Measurements from ENCODE around the gene LRRC3. TPM values are rescaled to one million over a fixed set of nuclear protein-coding genes. Genes with fewer than 3 reads are reported as not detected.

LRRC3 gene
- total RNA-seq, 4 donors from 2014 or later: 0.57 to 2.9 (median 1.1) TPM

DNA sequence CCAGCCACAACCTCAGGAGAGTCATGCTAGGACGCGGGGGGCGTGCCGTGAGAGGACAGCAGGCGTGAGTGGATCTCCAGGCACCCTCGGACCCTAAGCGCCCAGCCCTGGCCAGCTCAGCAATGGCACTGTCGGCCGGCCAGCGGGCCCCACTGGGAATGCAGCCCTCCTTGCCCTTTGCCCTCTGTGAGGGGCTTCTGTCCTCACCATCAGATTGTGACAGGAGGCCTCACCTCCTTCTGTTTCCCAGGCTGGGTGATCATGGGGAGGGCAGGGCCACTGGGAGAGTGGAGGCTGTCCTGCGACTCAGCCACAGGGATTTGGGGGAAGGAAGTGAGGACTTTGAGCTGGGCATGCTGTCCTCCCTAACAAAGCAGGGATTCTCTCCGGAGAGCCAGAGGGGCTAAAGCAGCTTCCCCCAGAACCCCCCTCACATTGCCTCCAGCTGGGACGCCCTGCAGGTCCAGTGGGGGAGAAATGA, 6.6 kb upstream of the LRRC3 start:
- Histone ChIP-seq H3K4me3 (no peak overlapping the region), H3K9me3 (no peaks in the 10 kb centered on the region), H3K4me1 (no peaks in the 10 kb centered on the region), H3K36me3 (no peaks in the 10 kb centered on the region), H3K27me3 (peaks cover 0 to 64% (median 0%) of the 10 kb centered on the region in 4 donors), H3K27ac (no peak overlapping the region)
- WGBS, 2 donors: 70 to 88% methylated on average over 4 of the region's 13 CpGs
- intact Hi-C loops (cut with DNase I): no loop called here
- DNase-seq: no peak
- no peak for TF ChIP-seq POLR2A (IDR thresholded peaks at IDR 0.05)
- TF ChIP-seq, protein P1, sequence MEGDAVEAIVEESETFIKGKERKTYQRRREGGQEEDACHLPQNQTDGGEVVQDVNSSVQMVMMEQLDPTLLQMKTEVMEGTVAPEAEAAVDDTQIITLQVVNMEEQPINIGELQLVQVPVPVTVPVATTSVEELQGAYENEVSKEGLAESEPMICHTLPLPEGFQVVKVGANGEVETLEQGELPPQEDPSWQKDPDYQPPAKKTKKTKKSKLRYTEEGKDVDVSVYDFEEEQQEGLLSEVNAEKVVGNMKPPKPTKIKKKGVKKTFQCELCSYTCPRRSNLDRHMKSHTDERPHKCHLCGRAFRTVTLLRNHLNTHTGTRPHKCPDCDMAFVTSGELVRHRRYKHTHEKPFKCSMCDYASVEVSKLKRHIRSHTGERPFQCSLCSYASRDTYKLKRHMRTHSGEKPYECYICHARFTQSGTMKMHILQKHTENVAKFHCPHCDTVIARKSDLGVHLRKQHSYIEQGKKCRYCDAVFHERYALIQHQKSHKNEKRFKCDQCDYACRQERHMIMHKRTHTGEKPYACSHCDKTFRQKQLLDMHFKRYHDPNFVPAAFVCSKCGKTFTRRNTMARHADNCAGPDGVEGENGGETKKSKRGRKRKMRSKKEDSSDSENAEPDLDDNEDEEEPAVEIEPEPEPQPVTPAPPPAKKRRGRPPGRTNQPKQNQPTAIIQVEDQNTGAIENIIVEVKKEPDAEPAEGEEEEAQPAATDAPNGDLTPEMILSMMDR (IDR thresholded peaks at IDR 0.05): no peak

DNA sequence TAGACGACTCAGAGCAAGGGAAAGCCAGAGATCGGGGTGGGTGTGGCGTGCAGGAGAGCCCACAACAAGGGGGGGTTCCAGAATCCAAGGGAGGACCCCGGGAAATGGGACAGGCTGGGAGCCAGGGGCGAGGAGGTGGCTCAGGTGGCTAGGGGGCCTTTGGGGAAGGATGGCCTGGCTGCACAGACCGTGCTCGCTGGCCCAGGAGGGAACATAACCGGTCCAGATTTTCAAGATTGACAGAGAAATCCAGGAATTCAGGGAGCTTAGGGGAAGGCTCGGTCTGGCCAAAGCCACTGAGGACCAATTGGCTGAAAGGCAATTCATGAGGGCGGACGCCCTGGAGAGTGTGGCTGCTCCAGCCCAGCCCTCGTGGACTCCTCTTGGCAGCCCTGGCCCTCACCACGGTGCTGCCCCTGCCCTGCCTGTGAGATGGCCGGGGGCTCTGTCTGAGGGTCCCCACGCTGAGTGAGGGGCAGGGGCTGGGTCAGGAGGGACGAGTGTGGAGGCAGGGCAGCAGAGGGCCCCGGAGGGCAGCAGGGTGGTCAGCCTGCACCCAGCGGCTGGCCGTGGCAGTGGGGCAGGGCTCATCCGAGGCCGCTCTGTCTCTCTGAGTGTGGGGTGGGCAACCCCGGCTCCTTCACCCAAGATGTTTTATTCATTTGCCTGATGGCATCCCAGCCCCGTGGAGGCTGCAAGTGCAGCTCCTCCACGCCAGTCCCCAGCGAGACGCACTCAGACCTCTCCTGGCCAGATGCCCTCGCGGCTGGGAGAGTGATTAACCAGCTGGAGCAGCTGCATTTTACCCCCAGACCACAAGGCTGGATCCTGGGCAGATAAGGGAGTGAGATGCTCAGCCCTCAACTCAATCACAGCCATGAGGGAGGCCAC, 5.6 kb upstream of the LRRC3 start:
- intact Hi-C loops (cut with DNase I): no loop called here
- TF ChIP-seq, protein P1 (IDR thresholded peaks at IDR 0.05): no peak
- TF ChIP-seq POLR2A (IDR thresholded peaks at IDR 0.05): no peak
- Histone ChIP-seq H3K9me3 (peaks cover 0 to 2% (median 0%) of the 10 kb centered on the region in 3 donors), H3K27me3 (peaks cover 0 to 54% (median 0%) of the 10 kb centered on the region in 4 donors), H3K4me3 (no peak overlapping the region), H3K36me3 (no peaks in the 10 kb centered on the region), H3K4me1 (peaks cover 0 to under 1% (median 0%) of the 10 kb centered on the region in 3 donors), H3K27ac (no peak overlapping the region)
- 43 to 44% methylated on average over 9 to 12 of the region's 28 CpGs for WGBS, 2 donors
- DNase-seq: no peak

GRCh38 chr21:44450402-44450801, 4.9 kb upstream of the LRRC3 start:
- no peak for TF ChIP-seq POLR2A (IDR thresholded peaks at IDR 0.05)
- TF ChIP-seq, protein P1 (IDR thresholded peaks at IDR 0.05): no peak
- no peak overlapping the region for H3K4me3 ChIP-seq
- intact Hi-C loops (cut with DNase I): no loop called here
- peaks cover 0 to 5% (median 0%) of the 10 kb centered on the region in 3 donors for H3K9me3 ChIP-seq
- no peak for DNase-seq
- peaks cover 0 to 7% (median 0%) of the 10 kb centered on the region in 3 donors for H3K4me1 ChIP-seq
- no peak overlapping the region for H3K27ac ChIP-seq
- no peaks in the 10 kb centered on the region for H3K36me3 ChIP-seq
- 40 to 83% methylated on average over 2 to 9 of the region's 14 CpGs for WGBS, 2 donors
- H3K27me3 ChIP-seq: peaks cover 0 to 53% (median 0%) of the 10 kb centered on the region in 4 donors

DNA sequence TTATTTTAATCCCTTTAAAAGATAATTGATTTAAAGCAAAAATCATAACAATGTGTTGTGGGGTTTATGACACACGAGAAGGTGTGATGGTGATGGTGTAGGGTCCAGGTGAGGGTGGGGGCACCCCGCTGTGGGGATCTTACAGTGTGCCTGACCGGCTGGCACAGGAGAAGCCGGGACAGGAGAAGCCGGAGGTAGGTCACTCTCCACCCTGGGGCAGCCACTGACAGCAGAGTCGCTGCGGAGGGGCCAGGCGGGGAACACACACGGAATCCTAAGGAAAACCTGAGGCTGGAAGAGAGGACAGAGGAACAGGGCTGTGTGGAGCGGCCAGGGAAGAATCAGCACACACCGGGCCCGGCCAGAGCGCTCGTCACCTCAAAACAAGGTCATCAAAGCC, 4.3 kb upstream of the LRRC3 start:
- Histone ChIP-seq H3K9me3 (peaks cover 0 to 5% (median 0%) of the 10 kb centered on the region in 3 donors), H3K27me3 (peaks cover 0 to 53% (median 0%) of the 10 kb centered on the region in 4 donors), H3K4me1 (peaks cover 2 to 13% (median 2%) of the 10 kb centered on the region in 3 donors), H3K27ac (no peak overlapping the region), H3K36me3 (no peaks in the 10 kb centered on the region), H3K4me3 (no peak overlapping the region)
- intact Hi-C loops (cut with DNase I): no loop called here
- 82 to 87% methylated on average over 13 to 14 of the region's 14 CpGs for WGBS, 2 donors
- TF ChIP-seq, protein P1 (IDR thresholded peaks at IDR 0.05): no peak
- no peak for TF ChIP-seq POLR2A (IDR thresholded peaks at IDR 0.05)
- DNase-seq: no peak

DNA sequence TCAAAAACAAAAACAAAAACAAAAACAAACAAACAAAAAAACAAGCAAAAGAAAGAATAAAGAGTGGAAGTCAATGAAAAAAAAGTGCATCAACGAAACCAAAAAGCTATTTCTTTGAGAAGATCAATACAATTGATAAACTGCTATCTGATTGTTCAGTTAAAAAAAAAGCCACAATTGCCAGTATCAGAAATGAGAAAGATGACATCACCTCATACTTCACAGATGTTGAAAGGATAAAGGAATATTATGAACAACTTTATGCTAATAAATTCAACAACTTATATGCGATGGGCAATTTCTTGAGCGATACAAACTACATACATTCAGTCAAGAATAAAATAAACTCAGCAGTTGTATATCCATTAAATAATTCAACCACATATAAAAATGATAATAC, 2.2 kb upstream of the LRRC3 start:
- TF ChIP-seq POLR2A (IDR thresholded peaks at IDR 0.05): no peak
- TF ChIP-seq, protein P1 (IDR thresholded peaks at IDR 0.05): no peak
- peaks cover 0 to 41% (median 0%) of the 10 kb centered on the region in 4 donors for H3K27me3 ChIP-seq
- 84 to 88% methylated on average over 3 of the region's 3 CpGs for WGBS, 2 donors
- intact Hi-C loops (cut with DNase I): no loop called here
- peaks cover 4 to 20% (median 8%) of the 10 kb centered on the region in 3 donors for H3K4me1 ChIP-seq
- H3K4me3 ChIP-seq: no peak overlapping the region
- H3K27ac ChIP-seq: no peak overlapping the region
- DNase-seq: no peak
- H3K9me3 ChIP-seq: peaks cover 0 to 5% (median 0%) of the 10 kb centered on the region in 3 donors
- H3K36me3 ChIP-seq: no peaks in the 10 kb centered on the region

Measured in esophagus squamous epithelium (tissue), 5 donors.